ENCODE measurements around the gene SLC35B2.

DNA sequence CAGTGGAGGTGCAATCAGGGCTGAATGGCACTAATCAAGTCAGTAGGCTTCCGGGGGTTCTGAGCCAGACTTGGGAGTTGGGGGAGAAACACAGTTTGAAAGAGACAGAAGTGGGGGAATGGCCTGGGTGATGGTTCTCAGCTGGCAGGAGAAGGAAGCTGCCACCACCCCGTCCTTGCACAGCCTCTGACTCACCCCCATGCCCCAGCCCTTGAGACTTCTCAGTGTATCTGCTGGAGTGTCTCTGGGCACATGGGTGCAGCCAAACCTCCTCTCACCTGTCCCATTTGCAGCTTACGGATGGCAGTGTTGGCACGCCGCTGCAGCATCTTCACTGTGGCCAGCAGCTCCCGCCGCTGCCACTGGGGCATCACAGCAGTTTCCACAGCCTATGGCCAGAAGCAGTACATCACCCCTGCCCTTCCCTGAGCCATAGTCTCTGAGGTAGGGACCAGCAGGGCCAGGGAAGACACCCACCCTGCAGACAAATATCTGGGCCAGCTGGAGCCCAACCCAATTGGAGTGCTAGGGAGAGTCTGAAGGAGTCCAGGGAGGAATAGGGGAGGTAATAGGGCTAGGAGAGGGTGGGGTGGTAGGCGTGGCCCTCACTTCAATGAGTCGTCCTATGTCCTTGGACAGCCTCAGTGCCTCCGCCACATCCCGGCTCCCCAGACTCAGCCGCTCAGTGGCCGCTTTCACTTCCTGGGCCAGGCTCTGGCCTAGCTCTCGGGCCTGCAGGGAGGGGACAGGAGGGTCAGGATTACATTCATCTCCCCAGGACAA, 44.6 kb upstream of the SLC35B2 start:
- TF ChIP-seq, protein P1, sequence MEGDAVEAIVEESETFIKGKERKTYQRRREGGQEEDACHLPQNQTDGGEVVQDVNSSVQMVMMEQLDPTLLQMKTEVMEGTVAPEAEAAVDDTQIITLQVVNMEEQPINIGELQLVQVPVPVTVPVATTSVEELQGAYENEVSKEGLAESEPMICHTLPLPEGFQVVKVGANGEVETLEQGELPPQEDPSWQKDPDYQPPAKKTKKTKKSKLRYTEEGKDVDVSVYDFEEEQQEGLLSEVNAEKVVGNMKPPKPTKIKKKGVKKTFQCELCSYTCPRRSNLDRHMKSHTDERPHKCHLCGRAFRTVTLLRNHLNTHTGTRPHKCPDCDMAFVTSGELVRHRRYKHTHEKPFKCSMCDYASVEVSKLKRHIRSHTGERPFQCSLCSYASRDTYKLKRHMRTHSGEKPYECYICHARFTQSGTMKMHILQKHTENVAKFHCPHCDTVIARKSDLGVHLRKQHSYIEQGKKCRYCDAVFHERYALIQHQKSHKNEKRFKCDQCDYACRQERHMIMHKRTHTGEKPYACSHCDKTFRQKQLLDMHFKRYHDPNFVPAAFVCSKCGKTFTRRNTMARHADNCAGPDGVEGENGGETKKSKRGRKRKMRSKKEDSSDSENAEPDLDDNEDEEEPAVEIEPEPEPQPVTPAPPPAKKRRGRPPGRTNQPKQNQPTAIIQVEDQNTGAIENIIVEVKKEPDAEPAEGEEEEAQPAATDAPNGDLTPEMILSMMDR (IDR thresholded peaks at IDR 0.05), result no peak
- no peak for TF ChIP-seq POLR2A (IDR thresholded peaks at IDR 0.05)

Data from body of pancreas (tissue), 4 donors.